ENCODE results near the gene VSIG4.

Gene VSIG4

GRCh38 chrX:66007851-66008250 is 32.0 kb downstream of the VSIG4 start:
- ATAC-seq (no peak), DNase-seq (no peak)
- no peak overlapping the region for H3K4me3 Mint-ChIP-seq
- peaks cover 62% of the 10 kb centered on the region for H3K4me1 Mint-ChIP-seq
- no peaks in the 10 kb centered on the region for H3K27me3 Mint-ChIP-seq
- H3K9me3 Mint-ChIP-seq: peaks cover 12% of the 10 kb centered on the region
- H3K36me3 Mint-ChIP-seq (ENCODE audit: low read depth): peaks cover 8% of the 10 kb centered on the region
- H3K27ac Mint-ChIP-seq: no peak overlapping the region

GRCh38 chrX:66005830-66006449 is 33.9 kb downstream of the VSIG4 start:
- peak overlapping the region; percentile 77 for H3K27ac Mint-ChIP-seq
- no peak overlapping the region for H3K4me3 Mint-ChIP-seq
- DNase-seq: no peak
- H3K4me1 Mint-ChIP-seq: peaks cover 63% of the 10 kb centered on the region
- no peaks in the 10 kb centered on the region for H3K27me3 Mint-ChIP-seq
- peaks cover 12% of the 10 kb centered on the region for H3K9me3 Mint-ChIP-seq
- H3K36me3 Mint-ChIP-seq (ENCODE audit: low read depth): peaks cover 8% of the 10 kb centered on the region
- no peak for ATAC-seq

GRCh38 chrX:66004928-66005829 is 34.7 kb downstream of the VSIG4 start:
- H3K27me3 Mint-ChIP-seq: no peaks in the 10 kb centered on the region

GRCh38 chrX:66002824-66003680 is 36.8 kb downstream of the VSIG4 start:
- H3K4me1 Mint-ChIP-seq: peaks cover 75% of the 10 kb centered on the region
- no peak overlapping the region for H3K4me3 Mint-ChIP-seq
- H3K27me3 Mint-ChIP-seq: no peaks in the 10 kb centered on the region
- no peak for ATAC-seq
- DNase-seq: no peak
- H3K27ac Mint-ChIP-seq: no peak overlapping the region
- H3K36me3 Mint-ChIP-seq (ENCODE audit: low read depth): peaks cover 8% of the 10 kb centered on the region
- peaks cover 12% of the 10 kb centered on the region for H3K9me3 Mint-ChIP-seq

More at GRCh38 chrX:66004928-66005829, 34.7 kb downstream of the VSIG4 start:
- DNase-seq: no peak
- no peak for ATAC-seq
- Mint-ChIP-seq H3K27ac (peak overlapping the region; percentile 77), H3K9me3 (peaks cover 12% of the 10 kb centered on the region), H3K4me1 (peaks cover 69% of the 10 kb centered on the region), H3K4me3 (no peak overlapping the region), H3K36me3 (ENCODE audit: low read depth) (peaks cover 8% of the 10 kb centered on the region)

GRCh38 chrX:66001596-66001995 is 38.3 kb downstream of the VSIG4 start:
- peaks cover 69% of the 10 kb centered on the region for H3K4me1 Mint-ChIP-seq
- ATAC-seq: no peak
- peaks cover 12% of the 10 kb centered on the region for H3K9me3 Mint-ChIP-seq
- H3K36me3 Mint-ChIP-seq (ENCODE audit: low read depth): peaks cover 8% of the 10 kb centered on the region
- no peak for DNase-seq
- no peaks in the 10 kb centered on the region for H3K27me3 Mint-ChIP-seq
- H3K4me3 Mint-ChIP-seq: no peak overlapping the region
- no peak overlapping the region for H3K27ac Mint-ChIP-seq

GRCh38 chrX:66000628-66001272 is 39.1 kb downstream of the VSIG4 start:
- no peak overlapping the region for H3K27ac Mint-ChIP-seq
- ATAC-seq (no peak), DNase-seq (no peak)
- H3K27me3 Mint-ChIP-seq: no peaks in the 10 kb centered on the region
- H3K36me3 Mint-ChIP-seq (ENCODE audit: low read depth): peaks cover 8% of the 10 kb centered on the region
- H3K4me3 Mint-ChIP-seq: no peak overlapping the region
- peaks cover 63% of the 10 kb centered on the region for H3K4me1 Mint-ChIP-seq
- H3K9me3 Mint-ChIP-seq: peaks cover 12% of the 10 kb centered on the region

DNA sequence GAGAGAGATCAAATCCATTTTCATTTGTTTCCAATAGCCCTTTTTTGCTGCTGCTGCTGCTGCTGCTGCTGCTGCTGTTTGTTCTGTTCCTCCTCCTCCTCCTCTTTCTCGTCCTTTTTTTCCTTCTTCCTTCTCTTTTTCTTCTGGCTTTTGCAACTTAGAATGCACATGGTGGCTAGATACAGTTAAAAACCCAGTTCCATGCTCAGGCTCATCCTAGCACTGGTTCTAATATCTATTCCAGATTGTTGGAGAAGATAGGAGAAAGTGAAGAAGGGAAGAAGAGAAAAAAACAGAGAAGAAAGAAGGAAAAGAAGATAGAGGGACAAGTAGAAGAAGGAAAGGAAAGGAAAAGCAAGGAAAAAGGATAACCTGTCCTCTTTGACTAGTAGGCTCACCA is 39.7 kb downstream of the VSIG4 start:
- Mint-ChIP-seq H3K36me3 (ENCODE audit: low read depth) (peaks cover 6% of the 10 kb centered on the region), H3K9me3 (peaks cover 8% of the 10 kb centered on the region), H3K4me1 (peaks cover 59% of the 10 kb centered on the region), H3K27me3 (no peaks in the 10 kb centered on the region), H3K4me3 (no peak overlapping the region), H3K27ac (no peak overlapping the region)
- DNase-seq: no peak
- ATAC-seq: no peak

GRCh38 chrX:65999563-66000148 is 40.2 kb downstream of the VSIG4 start:
- H3K4me1 Mint-ChIP-seq: peaks cover 57% of the 10 kb centered on the region
- H3K27ac Mint-ChIP-seq: no peak overlapping the region
- peaks cover 1% of the 10 kb centered on the region for H3K36me3 Mint-ChIP-seq (ENCODE audit: low read depth)
- peaks cover 3% of the 10 kb centered on the region for H3K9me3 Mint-ChIP-seq
- no peak overlapping the region for H3K4me3 Mint-ChIP-seq
- ATAC-seq: no peak
- DNase-seq: no peak
- no peaks in the 10 kb centered on the region for H3K27me3 Mint-ChIP-seq

DNA sequence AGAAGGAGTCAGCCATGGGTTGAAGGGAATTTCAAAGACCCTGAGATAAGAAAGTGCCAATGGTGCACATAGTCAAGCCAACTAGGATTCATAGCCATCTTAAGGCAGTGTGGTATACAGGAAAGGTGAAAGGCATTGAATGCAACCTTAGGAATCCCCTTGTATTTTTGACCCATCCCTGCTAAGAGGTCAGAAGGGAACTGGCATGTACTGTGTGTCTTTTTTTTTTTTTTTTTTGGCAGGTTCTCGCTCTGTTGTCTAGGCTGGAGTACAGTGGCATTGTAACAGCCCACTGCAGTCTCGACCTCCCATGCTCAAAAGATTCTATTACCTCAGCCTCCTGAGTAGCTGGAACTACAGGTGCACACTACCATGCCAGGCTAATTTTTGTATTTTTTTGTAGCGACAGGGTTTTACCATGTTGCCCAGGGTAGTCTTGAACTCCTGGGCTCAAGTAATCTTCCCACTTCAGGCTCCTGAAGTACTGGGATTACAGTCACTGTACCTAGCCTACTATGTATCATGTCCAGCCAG is 40.8 kb downstream of the VSIG4 start:
- DNase-seq (no peak), ATAC-seq (no peak)
- Mint-ChIP-seq H3K27me3 (no peaks in the 10 kb centered on the region), H3K9me3 (no peaks in the 10 kb centered on the region), H3K27ac (no peak overlapping the region), H3K4me1 (peaks cover 57% of the 10 kb centered on the region), H3K4me3 (no peak overlapping the region), H3K36me3 (ENCODE audit: low read depth) (no peaks in the 10 kb centered on the region)

GRCh38 chrX:65997978-65998717 is 41.7 kb downstream of the VSIG4 start:
- Mint-ChIP-seq H3K27me3 (no peaks in the 10 kb centered on the region), H3K27ac (no peak overlapping the region), H3K36me3 (ENCODE audit: low read depth) (no peaks in the 10 kb centered on the region), H3K4me1 (peaks cover 57% of the 10 kb centered on the region), H3K9me3 (no peaks in the 10 kb centered on the region), H3K4me3 (no peak overlapping the region)
- DNase-seq (no peak), ATAC-seq (no peak)

- DNase-seq (no peak), ATAC-seq (peak; percentile 61)
- Mint-ChIP-seq H3K9me3 (no peaks in the 10 kb centered on the region), H3K27ac (no peak overlapping the region), H3K36me3 (ENCODE audit: low read depth) (no peaks in the 10 kb centered on the region), H3K4me3 (peak overlapping the region; percentile 17), H3K4me1 (peaks cover 27% of the 10 kb centered on the region), H3K27me3 (no peaks in the 10 kb centered on the region)
These were observed 45.1 kb downstream of the VSIG4 start for GRCh38 chrX:65994519-65995506.

- Mint-ChIP-seq H3K27me3 (no peaks in the 10 kb centered on the region), H3K36me3 (ENCODE audit: low read depth) (no peaks in the 10 kb centered on the region), H3K9me3 (no peaks in the 10 kb centered on the region), H3K4me3 (peak overlapping the region; percentile 17), H3K27ac (peak overlapping the region; percentile 64), H3K4me1 (peaks cover 24% of the 10 kb centered on the region)
- ATAC-seq (peak; percentile 20), DNase-seq (no peak)
These were observed 45.9 kb downstream of the VSIG4 start for GRCh38 chrX:65993915-65994460.
